GM23248 (cell line): ENCODE data around the gene SLC66A1.

Experiments
- EZH2 ChIP-seq: fragments of 200-600 bp; sonication (generic); IDR thresholded peaks from 2 replicates; pipeline ENCODE4 v1.6.1; 2018; ENCODE audit warnings: antibody characterized with exemption, mild to moderate bottlenecking; ENCODE audit not compliant: insufficient read depth, poor library complexity, severe bottlenecking
- EZH2phosphoT487 ChIP-seq: fragments of 200-600 bp; sonication (generic); IDR thresholded peaks from 2 replicates; pipeline ENCODE4 v1.6.1; 2018; ENCODE audit warnings: antibody characterized with exemption, moderate library complexity, mild to moderate bottlenecking, low read depth; ENCODE audit not compliant: insufficient read depth

- TF ChIP-seq EZH2phosphoT487 (no peak), EZH2 (no peak)
Measured at GRCh38 chr1:19337289-19337688, 25.2 kb downstream of the SLC66A1 start.
